M059J (cell line): ENCODE data around the gene PAAF1. TPM values are rescaled to one million over a fixed set of nuclear protein-coding genes. Genes with fewer than 3 reads are reported as not detected.

ENCODE experiments used
- DNase-seq: peaks from one replicate; pipeline ENCODE4 v3.0.0-alpha.2; 2012; ENCODE audit warnings: low read depth
- total RNA-seq: library from RNA; depleted of rRNA; stranded (reverse); fragments of >200 nt; shearing (Covaris generic); gene quantifications from 2 replicates; pipeline ENCODE4 v1.2.3, GENCODE V29; 2014; rRNA removed

PAAF1 gene, protein sequence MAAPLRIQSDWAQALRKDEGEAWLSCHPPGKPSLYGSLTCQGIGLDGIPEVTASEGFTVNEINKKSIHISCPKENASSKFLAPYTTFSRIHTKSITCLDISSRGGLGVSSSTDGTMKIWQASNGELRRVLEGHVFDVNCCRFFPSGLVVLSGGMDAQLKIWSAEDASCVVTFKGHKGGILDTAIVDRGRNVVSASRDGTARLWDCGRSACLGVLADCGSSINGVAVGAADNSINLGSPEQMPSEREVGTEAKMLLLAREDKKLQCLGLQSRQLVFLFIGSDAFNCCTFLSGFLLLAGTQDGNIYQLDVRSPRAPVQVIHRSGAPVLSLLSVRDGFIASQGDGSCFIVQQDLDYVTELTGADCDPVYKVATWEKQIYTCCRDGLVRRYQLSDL
- total RNA-seq = 10.0 and 17.4 TPM in 2 replicates

DNA sequence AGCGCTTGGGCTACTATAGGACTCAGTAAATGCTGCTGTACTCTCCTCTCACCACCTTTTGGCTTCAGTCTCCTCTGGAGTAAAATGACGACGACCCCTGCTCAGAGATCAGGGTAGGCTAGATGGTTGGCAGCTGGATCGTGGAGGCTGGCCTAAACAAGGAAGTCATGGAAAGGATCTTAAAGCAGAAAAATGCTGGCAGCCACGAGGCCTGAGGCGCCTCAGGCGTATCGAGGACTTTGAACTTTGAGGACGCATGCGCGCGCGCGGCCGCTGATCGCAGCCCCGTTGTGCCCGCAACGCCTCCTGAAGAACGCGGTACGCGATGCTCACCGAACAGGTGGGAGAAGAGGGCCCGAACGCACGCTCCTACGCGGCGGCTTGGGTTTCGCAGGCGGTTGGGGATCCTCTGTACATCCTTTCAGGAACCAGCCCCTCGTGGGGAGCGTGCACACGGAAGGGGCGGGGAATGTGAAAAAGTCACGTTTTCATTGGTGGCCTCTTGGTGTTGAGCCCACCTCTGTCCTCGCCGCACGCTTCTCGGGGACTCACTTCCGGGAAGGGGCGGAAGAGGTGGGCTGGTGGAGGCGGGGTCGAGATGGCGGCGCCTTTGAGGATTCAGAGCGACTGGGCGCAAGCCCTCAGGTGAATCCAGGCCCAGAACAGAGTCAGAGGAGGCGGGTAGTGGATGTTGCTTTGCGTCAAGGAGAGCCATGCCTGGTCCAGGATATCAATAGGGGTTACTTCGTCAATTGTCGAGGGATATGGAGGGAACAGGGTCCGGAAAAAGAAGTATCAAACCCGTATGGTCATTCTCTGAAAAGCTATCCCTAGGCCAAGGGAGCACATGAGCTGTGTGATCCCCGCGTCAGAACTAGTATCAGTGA lies at the start of gene PAAF1, which contains the start of gene COA4:
TSS of gene PAAF1 (plus strand) at position 576 of the 887 bp plus-strand sequence. CDS start at position 599, 23 bp downstream.
TSS of gene COA4 (minus strand) at position 423 of the 887 bp plus-strand sequence. CDS start 3,468 bp downstream, outside the sequence.
- DNase-seq = peak; percentile 98

DNA sequence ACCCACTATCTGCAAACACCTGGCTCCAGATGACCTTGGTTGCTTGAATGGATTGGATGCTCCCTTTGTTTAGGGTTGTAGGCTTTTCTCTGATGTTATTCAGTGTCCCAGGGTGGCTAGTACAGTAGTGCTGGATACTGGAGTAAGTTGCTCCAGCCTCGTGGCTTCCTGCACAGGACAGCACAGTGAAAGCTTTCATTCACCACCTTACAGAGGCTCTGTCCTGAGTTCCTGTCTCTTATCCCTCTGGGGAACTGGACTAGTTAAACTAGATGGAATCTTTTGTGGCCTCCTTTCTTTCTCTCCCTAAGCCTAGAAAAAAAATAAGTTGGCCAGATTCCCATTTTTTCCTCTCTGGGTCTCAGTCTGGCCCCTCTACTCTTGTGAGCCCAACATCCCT lies 46.5 kb upstream of the PAAF1 start:
- DNase-seq = no peak

DNA sequence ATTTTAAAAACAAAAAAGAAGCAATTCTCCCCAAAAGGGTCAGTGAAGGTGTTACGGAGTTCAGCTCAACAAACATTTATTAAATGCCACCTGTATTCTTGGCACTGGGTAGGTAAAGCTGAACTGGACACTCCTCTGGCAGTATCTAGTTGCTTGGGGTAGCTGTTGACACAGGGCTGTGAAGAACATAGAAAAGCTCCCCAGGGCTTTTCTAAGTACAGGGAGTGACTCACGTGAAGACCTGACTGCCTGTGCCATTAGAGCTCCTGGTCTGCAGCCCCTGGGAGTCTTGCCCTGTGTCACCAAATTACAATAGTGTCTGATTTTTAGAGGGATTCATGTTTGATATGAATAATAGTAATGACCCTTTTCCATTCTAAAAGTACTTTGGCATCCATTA lies 43.7 kb upstream of the PAAF1 start:
- peak; percentile 13 for DNase-seq

DNA sequence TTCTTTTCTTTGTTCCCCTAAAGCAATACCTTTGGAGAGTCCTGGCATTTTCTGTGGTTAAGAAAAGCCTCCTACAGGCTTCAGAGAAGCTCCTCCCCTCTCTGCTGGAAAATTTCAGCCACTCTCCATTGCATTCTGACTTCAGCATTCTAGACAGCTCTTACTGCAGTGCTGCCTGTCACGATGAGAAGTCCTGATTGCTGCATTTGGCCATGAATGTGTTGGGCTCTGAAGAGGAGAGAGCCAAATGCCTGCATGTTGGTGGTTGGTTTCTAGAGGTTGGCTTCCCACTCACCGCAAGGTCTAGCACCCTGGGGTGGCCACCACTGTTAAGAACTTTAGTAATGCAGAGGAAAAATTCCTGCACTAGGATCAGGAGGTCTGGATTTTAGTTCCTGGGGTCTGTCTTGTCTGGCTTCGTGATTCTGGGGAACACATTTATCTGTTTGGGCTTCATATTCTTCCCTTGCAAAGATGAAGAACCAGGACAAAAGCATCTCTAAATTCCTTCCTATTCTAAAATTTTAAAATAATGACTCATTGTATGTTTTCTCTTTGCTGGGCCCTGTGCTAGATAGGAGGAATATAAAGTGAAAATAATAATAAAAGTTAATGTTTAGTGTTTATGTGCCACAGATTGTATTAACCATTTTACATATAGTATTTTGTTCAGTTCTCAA lies 38.2 kb upstream of the PAAF1 start:
- DNase-seq = peak; percentile 72

DNA sequence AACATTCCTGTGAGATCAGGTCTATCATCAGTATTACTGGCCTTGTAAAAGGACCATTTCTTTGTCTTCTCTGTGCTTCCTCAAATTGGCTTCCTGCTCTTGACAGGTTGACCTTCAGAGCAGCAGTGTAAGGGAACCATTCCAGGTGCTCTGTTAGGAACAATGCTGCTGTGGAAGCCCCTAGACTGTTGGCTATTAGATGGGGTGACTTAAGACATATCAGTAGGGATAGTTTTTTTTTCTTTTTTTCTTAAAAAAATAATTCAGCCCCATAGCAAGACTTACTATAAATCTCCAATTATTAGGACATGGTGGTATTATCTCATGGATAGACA lies 37.7 kb upstream of the PAAF1 start:
- no peak for DNase-seq

DNA sequence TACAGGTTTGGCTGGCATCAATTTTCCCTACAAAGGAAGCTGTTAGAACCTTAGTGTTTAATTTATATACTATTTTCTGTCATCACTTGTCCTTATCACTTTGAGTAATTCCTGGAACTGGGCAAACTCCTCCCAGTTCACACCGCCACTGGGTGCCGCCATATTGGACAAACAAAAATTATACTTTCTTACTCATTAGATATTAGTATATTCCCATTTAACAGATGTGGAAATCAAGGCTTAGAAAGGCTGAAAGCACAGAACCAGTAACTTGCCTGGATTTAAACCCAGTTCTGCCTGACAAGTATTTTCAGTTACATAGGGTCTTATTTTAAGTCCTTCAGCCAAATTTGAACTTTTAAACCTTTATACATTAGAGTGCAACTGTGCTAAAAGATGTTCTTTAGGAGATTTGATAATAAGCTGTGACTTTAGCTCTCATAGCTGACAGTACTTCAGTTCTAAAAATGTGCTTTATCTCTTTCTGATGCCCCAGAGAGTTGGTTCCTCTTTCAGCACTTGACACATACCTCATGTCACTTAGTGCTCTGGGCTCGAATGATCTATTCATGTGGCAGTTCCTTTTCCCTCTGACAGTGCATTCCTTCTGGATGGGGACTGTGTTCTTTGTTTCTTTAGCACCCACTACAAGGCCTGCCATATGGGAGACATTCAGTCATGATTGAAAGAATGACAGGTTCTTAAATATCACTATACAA lies 25.6 kb upstream of the PAAF1 start:
- no peak for DNase-seq

DNA sequence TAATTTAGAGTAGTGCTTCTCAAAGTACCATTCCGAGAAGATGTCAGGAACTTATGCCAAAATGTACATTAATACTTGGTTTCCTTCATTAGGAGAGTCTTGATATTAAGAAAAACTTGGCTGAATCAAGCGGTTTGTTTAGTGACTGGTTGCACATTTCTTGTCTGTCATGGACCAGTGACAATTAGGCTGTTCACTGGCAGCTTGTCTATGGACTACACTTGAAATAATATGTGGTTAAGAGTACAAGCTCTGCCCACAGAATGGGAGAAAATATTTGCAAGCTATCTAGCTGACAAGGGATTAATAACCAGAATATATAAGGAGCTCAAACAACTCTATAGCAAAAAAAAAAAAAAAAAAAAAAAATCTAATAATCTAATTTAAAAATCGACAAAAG lies 24.8 kb upstream of the PAAF1 start:
- no peak for DNase-seq

DNA sequence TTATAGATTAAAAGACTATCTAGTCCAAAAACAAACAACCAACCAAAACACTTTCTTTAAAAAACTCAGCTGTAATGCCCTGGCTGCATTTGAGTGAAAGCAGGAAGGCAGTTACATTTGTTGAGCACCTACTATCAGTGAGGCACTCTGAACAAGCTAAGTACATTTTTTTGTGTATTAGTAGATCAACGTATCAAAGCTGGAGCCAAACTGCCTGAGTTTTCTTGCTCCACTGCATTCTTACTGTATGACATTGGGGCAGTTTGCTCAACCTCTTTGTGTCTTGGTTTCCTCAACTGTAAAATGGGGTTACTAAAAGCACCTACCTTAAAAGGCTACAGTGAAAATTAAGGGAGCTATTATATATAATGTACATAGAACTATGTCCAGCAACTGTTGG lies 22.1 kb upstream of the PAAF1 start:
- DNase-seq = no peak

DNA sequence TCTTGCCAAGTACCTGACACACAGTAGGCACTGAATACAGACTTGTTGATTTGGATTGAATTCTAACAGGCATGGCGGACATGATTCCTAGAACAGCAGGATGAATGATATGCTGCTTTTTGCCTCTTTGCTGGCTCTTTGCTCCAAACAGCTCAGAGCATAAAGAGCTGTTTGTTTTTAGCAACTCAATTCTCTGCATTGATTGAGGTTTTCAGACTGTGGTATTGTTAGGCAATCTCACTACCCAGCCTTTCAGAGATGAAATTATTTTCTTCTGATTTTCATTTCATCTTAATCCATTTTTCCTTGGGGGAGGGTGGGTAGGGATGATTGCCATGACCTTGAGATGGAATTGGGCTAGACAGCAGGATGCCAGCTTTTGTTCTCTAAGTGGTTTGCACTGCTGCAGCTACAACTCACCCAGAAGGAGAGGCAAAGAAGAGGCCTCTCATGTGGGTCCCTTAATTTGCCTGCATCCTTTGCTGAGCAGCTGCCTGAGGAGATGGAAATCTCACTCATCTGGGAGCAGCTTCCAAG lies 20.7 kb upstream of the PAAF1 start:
- no peak for DNase-seq

DNA sequence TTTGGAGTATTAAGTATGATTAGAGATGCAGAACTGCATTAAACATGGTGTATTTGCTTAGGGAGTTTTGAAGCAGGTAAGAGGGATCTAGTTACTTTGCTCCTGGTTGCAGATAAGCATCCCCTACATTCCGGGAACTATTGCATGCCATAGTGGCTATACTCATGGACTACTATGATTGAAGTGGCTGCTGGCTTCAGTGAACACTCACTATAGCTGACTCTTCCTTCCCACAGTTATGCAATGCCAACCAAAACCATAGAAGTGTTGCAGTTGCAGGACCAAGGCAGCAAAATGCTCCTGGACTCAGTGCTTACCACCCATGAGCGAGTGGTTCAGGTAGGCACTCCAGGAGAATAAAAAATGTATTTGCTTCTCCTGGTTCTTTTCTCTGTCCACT lies 17.1 kb upstream of the PAAF1 start:
- no peak for DNase-seq

DNA sequence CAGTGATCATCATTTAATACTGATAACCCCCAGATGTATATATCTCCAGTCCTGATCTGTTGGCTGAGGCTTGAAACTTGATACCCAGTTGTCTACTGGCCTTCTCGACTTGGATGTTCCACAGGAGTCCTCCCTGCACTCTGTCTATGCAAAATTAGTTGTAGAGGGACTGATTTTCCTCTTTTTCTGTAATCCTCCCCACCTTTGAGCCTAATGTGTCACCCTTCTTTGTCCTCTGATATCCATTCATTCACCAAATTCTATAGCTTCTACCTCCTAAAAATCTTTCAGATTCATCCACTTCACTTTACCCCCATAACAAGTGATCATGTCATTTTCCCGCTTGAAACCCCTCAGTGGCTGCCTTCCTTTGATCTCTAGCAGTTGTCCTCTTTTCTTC lies 16.6 kb upstream of the PAAF1 start:
- DNase-seq = no peak

DNA sequence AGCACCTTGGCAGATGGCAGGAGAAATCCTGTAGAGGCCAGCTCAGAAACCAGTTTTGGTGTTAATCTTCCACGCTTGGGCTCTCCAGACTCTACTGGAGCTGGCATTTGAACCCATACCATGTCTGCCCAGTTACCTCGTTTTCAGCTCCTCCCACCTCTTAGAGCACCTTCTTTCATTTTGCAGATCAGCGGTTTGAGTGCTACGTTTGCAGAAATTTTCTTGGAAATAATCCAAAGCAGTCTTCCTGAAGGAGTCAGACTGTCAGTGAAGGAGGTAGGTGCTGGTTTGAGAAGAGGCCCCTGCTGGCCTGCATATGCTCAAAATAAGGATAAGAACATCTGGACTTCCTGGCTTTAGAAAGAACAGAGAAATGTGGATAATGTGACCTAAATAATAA lies 13.8 kb upstream of the PAAF1 start:
- no peak for DNase-seq

DNA sequence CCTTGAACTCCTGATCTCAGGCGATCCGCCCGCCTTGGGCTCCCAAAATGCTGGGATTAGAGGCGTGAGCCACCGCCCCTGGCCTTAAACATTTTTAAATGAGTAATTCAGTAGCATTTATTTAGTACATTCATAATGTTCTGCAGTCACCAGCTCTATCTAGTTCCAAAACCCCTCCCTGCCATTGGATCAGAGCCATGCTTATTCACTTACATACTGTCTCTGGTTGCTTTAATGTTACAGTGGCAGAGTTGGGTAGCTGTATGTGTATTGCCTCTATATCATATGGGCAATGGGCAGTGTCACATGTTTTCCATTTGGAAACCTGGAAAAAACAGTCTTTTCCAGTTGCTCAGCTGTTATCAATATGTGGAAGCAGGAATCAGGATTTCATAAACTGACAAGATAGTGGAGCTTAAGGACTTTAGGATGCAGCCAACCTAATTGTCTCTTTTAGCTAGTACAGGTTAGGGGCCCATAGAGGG lies 10.7 kb upstream of the PAAF1 start:
- no peak for DNase-seq

DNA sequence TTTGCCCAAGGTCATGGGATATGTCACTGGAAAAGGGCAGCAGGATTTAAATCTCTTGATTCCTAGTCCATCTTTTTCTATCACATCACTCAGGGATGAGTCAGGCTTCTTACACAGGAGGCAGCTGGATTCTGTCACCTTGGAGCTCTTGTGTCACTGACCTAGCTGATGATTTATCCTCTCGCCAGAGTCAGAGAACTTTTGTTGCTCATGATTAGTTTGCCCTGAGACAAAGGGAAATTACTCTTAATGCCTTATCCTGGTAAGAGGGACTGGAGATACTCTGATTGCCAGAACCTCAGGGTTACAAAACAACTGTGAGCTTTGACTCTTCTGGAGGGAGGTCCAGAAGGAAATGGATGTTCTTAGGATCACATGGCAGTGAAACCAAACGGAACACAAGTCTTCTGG lies 10.2 kb upstream of the PAAF1 start:
- DNase-seq = peak; percentile 93

DNA sequence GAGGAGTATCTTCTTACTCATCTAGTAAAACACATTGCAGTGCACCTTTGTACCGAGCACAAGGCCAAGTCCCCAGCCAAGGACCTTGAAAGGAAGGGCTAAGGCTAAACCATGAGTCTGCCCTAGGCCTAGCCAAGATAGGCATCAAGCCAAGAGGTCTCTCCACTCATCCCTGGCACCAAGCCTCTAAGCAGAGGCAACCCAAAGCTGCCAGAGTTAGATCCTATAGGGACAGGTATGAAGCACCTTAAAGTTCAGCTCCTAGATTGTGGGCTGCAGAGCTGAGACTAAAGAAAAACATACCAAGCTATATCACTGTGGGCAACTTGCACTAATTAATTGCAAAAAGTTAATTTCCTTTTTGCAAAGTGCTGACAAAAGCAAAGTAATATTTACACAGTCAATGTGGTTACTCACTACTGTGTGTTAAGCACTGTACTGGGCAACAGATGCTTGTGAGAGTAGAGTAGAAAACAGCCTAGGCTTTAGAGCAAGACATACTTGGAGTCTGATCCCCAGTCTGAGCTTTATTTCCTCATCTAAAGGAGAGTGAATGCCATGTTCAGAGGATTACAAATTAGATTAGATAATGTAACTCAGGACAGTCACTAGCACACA lies 7.4 kb upstream of the PAAF1 start:
- peak; percentile 74 for DNase-seq

DNA sequence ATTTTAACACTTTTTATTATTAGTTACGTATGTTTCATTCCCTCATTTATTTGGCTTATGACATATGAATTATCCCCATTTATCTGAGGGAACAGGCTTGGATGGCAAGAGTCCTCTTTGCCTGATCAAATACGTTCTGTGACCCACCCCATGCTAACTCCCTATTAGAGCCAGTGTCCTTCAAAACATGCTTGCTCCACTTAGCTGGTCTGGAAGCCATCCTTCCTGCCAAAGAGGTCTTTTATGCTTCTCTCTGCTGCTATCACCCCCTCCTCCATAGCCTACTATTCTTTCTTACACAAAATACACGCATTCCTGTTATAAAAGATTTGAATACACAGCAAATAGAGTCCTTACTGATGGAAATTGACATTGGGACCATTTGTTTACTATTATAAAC lies 6.5 kb upstream of the PAAF1 start:
- no peak for DNase-seq

DNA sequence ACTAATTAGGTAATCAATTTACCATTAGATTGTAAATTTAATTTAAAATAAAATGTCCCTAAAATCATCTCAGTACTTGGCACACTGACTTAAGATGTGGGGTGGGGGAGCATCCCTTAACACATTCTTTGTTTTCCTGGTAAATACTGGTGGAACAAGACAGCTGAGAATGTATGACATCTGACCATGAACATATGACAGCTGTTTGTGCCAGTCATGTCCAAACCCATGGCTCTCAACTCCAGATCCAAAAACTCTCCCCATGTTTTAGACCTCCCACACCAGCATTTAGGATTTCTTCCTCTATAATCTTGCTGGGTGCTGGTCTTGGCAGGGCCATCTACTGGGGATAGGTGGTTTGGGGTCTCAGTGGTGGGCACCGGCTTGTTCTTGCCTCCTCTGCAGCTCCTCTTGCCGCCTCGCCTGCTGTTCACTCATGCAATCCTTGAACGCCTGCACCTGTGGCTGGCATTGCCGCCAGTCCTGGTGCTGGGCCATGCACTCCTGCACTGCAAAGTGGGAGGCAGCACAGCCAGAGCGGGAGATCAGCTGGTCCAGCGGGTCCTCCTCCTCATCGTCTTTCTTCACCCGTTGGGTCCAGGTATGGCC lies 3.9 kb upstream of the PAAF1 start:
- DNase-seq = no peak

DNA sequence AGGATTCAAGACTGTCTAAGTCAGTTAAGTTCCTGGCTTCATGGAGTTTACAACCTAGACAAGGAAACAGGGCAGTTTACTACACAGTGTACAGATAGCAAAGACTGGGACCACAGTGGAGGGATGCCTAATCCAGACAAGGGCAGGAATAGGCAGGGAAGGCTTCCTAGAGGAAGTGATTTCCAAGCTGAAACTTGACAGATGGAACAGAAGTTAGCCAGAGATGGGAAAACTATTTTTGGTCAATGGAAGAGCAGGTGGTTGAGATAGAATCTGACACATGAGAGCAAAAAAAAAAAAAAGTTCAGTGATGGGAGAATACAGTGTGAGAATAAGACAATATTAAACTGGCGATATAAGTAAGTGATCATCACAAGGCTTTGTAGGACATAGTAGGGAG lies 1.4 kb upstream of the PAAF1 start:
- no peak for DNase-seq

DNA sequence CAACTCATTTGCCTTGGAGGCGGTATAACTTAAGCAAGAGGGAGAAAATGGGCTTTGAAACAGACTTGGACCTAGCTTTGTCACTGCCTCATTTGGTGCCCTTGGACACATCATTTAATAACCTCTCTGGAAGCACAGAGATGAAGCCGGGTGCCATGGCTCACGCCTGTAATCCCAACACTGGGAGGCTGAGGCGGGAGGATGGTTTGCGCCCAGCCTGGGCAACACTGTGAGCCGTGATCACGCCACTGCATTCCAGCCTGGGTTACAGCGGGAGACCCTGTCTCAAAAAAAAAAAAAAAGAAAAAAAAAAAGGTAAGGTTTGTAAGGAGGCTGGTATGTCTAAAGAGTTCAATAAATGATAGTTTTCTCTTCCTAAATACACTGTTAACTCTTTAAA lies 959 bp upstream of the PAAF1 start:
- DNase-seq = peak; percentile 13

DNA sequence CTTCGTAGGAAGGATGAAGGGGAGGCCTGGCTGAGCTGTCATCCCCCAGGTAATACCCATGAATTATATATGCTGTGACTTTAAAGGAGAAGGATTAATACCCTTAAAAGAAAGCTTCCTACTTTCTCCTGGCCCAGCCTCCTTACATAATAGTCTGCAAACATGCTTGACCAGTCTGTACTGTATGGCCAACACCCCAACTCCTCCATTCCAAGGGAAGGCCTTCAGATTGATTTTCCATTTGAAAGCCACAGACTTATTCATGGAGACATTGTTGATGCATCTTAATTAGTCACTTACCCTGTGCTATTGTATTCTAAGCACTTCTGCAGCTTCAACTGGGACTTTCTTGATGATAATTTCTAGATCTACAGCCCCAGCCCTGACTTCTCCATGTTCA lies 2.0 kb downstream of the PAAF1 start:
- no peak for DNase-seq
